ENCODE measurements around the gene PRRC2C. TPM values are rescaled to one million over a fixed set of nuclear protein-coding genes. Genes with fewer than 3 reads are reported as not detected.

PRRC2C gene
- total and polyA plus RNA-seq, 4 donors = 35.1 to 121 (median 80.4) TPM

- Histone ChIP-seq H3K9ac (ENCODE audit: insufficient read depth in 1 of 2, low read length in 2 of 2) (no peak overlapping the region), H3K27me3 (ENCODE audit: control insufficient read depth in 3 of 3, insufficient read depth in 3 of 3, low read length in 2 of 3) (no peaks in the 10 kb centered on the region), H3K27ac (ENCODE audit: low read depth in 1 of 2, low read length in 1 of 2) (no peak overlapping the region), H3K4me1 (ENCODE audit: control insufficient read depth in 5 of 5, insufficient read depth in 5 of 5, low read length in 5 of 5) (no peaks in the 10 kb centered on the region), H3K9me3 (ENCODE audit: control insufficient read depth in 4 of 4, insufficient read depth in 3 of 4, low read length in 3 of 4) (no peaks in the 10 kb centered on the region), H3K4me3 (no peak overlapping the region), H3K36me3 (ENCODE audit: control insufficient read depth in 4 of 4, insufficient read depth in 4 of 4, low read length in 4 of 4) (peaks cover 14 to 40% (median 22%) of the 10 kb centered on the region in 4 donors)
- TF ChIP-seq, protein P1, sequence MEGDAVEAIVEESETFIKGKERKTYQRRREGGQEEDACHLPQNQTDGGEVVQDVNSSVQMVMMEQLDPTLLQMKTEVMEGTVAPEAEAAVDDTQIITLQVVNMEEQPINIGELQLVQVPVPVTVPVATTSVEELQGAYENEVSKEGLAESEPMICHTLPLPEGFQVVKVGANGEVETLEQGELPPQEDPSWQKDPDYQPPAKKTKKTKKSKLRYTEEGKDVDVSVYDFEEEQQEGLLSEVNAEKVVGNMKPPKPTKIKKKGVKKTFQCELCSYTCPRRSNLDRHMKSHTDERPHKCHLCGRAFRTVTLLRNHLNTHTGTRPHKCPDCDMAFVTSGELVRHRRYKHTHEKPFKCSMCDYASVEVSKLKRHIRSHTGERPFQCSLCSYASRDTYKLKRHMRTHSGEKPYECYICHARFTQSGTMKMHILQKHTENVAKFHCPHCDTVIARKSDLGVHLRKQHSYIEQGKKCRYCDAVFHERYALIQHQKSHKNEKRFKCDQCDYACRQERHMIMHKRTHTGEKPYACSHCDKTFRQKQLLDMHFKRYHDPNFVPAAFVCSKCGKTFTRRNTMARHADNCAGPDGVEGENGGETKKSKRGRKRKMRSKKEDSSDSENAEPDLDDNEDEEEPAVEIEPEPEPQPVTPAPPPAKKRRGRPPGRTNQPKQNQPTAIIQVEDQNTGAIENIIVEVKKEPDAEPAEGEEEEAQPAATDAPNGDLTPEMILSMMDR (IDR thresholded peaks at IDR 0.05; ENCODE audit: control extremely low read depth, extremely low read depth) = no peak
- ATAC-seq (ENCODE audit: insufficient read depth, low FRiP score) (no peak), DNase-seq (no peak)
- 96% methylated on average over 4 of the region's 4 CpGs for WGBS, 2 donors
These were observed 30.4 kb downstream of the PRRC2C start for GRCh38 chr1:171515741-171516140.

DNA sequence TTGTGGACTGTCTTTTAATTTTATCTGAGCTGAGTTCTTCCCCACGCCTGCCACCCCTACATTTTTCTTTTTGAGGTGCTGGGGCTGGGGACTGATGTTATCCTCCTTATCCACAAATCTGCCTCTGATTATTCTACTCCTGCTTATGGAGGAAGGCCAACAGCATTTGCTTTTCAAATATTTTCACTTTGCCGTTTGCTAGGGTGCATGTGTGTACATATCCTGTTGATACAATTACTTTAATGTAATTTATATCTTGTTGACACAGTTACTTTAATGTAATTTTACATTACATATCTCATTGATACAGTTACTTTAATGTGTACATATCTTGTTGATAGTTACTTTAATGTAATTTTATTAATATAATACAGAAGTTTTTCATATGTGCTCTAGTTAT, 36.2 kb downstream of the PRRC2C start:
- no peak overlapping the region for H3K27ac ChIP-seq (ENCODE audit: low read depth in 1 of 2, low read length in 1 of 2)

DNA sequence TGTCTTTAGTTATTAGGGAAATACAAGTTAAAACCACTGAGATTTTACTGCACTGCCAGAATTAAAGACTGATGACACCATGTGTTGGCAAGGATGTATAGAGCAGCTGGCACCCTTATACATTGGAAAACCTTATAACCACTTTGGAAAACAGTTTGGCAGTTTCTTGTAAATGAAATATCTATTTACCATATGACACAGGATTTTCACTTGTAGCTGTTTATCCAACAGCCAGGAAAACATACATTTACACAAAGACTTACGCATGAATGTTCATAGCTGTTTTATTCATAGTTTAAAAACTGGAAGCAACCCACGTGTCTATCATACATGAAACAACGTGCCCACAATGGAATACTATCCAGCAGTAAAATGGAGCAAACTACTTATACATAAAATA, 45.3 kb downstream of the PRRC2C start:
- ATAC-seq (ENCODE audit: insufficient read depth, low FRiP score) (no peak), DNase-seq (no peak)
- Histone ChIP-seq H3K4me1 (ENCODE audit: control insufficient read depth in 5 of 5, insufficient read depth in 5 of 5, low read length in 5 of 5) (no peaks in the 10 kb centered on the region), H3K36me3 (ENCODE audit: control insufficient read depth in 4 of 4, insufficient read depth in 4 of 4, low read length in 4 of 4) (peaks cover 31 to 50% (median 34%) of the 10 kb centered on the region in 4 donors), H3K27ac (ENCODE audit: low read depth in 1 of 2, low read length in 1 of 2) (no peak overlapping the region), H3K9me3 (ENCODE audit: control insufficient read depth in 4 of 4, insufficient read depth in 3 of 4, low read length in 3 of 4) (no peaks in the 10 kb centered on the region), H3K4me3 (no peak overlapping the region), H3K9ac (ENCODE audit: insufficient read depth in 1 of 2, low read length in 2 of 2) (no peak overlapping the region), H3K27me3 (ENCODE audit: control insufficient read depth in 3 of 3, insufficient read depth in 3 of 3, low read length in 2 of 3) (no peaks in the 10 kb centered on the region)
- TF ChIP-seq, protein P1 (IDR thresholded peaks at IDR 0.05; ENCODE audit: control extremely low read depth, extremely low read depth) = no peak
- 95 to 97% methylated on average over 3 of the region's 3 CpGs for WGBS, 2 donors

More for the DNA sequence above, 36.2 kb downstream of the PRRC2C start:
- Histone ChIP-seq H3K27me3 (ENCODE audit: control insufficient read depth in 3 of 3, insufficient read depth in 3 of 3, low read length in 2 of 3) (no peaks in the 10 kb centered on the region), H3K9me3 (ENCODE audit: control insufficient read depth in 4 of 4, insufficient read depth in 3 of 4, low read length in 3 of 4) (no peaks in the 10 kb centered on the region), H3K36me3 (ENCODE audit: control insufficient read depth in 4 of 4, insufficient read depth in 4 of 4, low read length in 4 of 4) (peaks cover 15 to 49% (median 31%) of the 10 kb centered on the region in 4 donors), H3K9ac (ENCODE audit: insufficient read depth in 1 of 2, low read length in 2 of 2) (no peak overlapping the region), H3K4me1 (ENCODE audit: control insufficient read depth in 5 of 5, insufficient read depth in 5 of 5, low read length in 5 of 5) (no peaks in the 10 kb centered on the region), H3K4me3 (no peak overlapping the region)
- TF ChIP-seq, protein P1 (IDR thresholded peaks at IDR 0.05; ENCODE audit: control extremely low read depth, extremely low read depth) = no peak
- ATAC-seq (ENCODE audit: insufficient read depth, low FRiP score) (no peak), DNase-seq (no peak)
- 65 to 71% methylated on average over 2 of the region's 2 CpGs for WGBS, 2 donors

- TF ChIP-seq, protein P1 (IDR thresholded peaks at IDR 0.05; ENCODE audit: control extremely low read depth, extremely low read depth) = no peak
- no peaks in the 10 kb centered on the region for H3K4me1 ChIP-seq (ENCODE audit: control insufficient read depth in 5 of 5, insufficient read depth in 5 of 5, low read length in 5 of 5)
- H3K36me3 ChIP-seq (ENCODE audit: control insufficient read depth in 4 of 4, insufficient read depth in 4 of 4, low read length in 4 of 4) = peaks cover 32 to 55% (median 37%) of the 10 kb centered on the region in 4 donors
- no peak overlapping the region for H3K27ac ChIP-seq (ENCODE audit: low read depth in 1 of 2, low read length in 1 of 2)
- ATAC-seq (ENCODE audit: insufficient read depth, low FRiP score) (no peak), DNase-seq (no peak)
- no peak overlapping the region for H3K4me3 ChIP-seq
- H3K27me3 ChIP-seq (ENCODE audit: control insufficient read depth in 3 of 3, insufficient read depth in 3 of 3, low read length in 2 of 3) = no peaks in the 10 kb centered on the region
- H3K9ac ChIP-seq (ENCODE audit: insufficient read depth in 1 of 2, low read length in 2 of 2) = no peak overlapping the region
- no peaks in the 10 kb centered on the region for H3K9me3 ChIP-seq (ENCODE audit: control insufficient read depth in 4 of 4, insufficient read depth in 3 of 4, low read length in 3 of 4)
- 94 to 95% methylated on average over 7 of the region's 7 CpGs for WGBS, 2 donors
These were observed 47.2 kb downstream of the PRRC2C start for GRCh38 chr1:171532520-171532919.
